Measurements from ENCODE around the gene MX2.

Gene MX2

DNA sequence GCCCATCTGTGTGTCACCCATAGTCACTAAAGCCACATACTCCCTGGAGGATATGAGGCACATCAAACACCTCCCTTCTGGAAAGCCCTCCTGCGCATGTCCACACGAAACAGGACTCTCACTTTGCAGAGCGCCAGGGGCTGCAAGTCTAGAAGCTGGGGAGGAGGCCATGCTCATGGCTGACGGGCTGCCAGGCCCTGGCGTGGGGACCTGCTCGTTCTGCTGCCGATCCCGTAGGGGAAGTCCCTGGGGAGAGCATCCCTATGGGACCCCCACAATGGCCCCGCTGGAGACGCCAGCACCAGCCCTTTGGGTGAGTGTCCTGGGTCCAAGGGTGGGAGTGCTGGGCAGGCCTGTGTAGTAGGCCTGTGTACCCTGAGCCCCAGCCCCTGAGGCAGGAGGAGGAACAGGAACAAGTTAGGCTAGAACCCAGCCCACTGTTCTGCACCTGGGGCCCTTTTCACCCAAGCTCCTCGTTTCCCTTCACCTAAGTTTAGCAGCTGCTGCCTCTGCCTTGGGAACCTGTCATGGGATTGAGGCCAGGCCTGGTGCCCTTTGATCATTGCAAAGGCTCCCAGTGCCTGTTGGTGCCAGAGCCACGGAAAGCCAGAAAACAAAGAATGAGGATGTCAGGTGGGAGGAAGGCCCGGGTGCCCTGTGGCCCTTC is 35.3 kb upstream of the MX2 start:
- no peaks in the 10 kb centered on the region for H3K36me3 ChIP-seq (ENCODE audit: control insufficient read depth, low read length)
- no peaks in the 10 kb centered on the region for H3K9me3 ChIP-seq (ENCODE audit: control insufficient read depth, insufficient read depth, low read length)
- no peak for TF ChIP-seq EZH2phosphoT487 (IDR thresholded peaks at IDR 0.05; ENCODE audit: borderline replicate concordance, low read length)
- TF ChIP-seq, protein P1, sequence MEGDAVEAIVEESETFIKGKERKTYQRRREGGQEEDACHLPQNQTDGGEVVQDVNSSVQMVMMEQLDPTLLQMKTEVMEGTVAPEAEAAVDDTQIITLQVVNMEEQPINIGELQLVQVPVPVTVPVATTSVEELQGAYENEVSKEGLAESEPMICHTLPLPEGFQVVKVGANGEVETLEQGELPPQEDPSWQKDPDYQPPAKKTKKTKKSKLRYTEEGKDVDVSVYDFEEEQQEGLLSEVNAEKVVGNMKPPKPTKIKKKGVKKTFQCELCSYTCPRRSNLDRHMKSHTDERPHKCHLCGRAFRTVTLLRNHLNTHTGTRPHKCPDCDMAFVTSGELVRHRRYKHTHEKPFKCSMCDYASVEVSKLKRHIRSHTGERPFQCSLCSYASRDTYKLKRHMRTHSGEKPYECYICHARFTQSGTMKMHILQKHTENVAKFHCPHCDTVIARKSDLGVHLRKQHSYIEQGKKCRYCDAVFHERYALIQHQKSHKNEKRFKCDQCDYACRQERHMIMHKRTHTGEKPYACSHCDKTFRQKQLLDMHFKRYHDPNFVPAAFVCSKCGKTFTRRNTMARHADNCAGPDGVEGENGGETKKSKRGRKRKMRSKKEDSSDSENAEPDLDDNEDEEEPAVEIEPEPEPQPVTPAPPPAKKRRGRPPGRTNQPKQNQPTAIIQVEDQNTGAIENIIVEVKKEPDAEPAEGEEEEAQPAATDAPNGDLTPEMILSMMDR (IDR thresholded peaks at IDR 0.05; ENCODE audit: low read depth, low read length, poor library complexity, severe bottlenecking): no peak
- H3K9me2 ChIP-seq (replicated peaks; ENCODE audit: control insufficient read depth, low read length): no peaks in the 10 kb centered on the region
- H3K27ac ChIP-seq (ENCODE audit: low read depth, low read length): no peak overlapping the region
- no peaks in the 10 kb centered on the region for H3F3A ChIP-seq (ENCODE audit: control insufficient read depth, insufficient read depth)
- H3K79me2 ChIP-seq (ENCODE audit: control insufficient read depth, low read length): no peaks in the 10 kb centered on the region
- H3K27me3 ChIP-seq (ENCODE audit: control insufficient read depth, low read length): no peaks in the 10 kb centered on the region; the same call in 1 of the 2 replicates
- no peaks in the 10 kb centered on the region for H4K20me1 ChIP-seq (ENCODE audit: control insufficient read depth, insufficient read depth, low read depth, low read length)
- H3K4me3 ChIP-seq (ENCODE audit: low read length): no peak overlapping the region
- no peak overlapping the region for H3K4me2 ChIP-seq (ENCODE audit: low read length)
- H3K4me1 ChIP-seq (ENCODE audit: control insufficient read depth, low read length): peaks cover 7% of the 10 kb centered on the region

DNA sequence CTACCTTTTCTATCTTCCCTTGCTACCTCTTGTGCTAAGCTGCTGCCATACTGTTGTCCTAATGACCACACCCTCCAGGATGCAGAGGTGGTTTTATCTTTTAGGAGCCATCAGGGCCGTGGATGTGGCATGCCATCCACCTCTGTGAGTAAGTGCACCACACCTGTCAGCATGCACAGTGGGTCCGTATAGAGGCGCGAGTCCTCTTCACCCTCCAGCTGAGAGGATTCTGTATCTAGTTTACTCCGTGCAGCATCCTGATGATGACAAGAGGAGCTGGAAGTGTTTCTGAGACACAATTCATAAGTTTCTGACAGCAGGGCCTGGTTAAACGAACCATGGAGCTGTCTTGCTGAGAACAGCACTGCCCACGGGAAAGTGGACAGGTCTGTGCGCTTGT is 34.1 kb upstream of the MX2 start:
- H3K27me3 ChIP-seq (ENCODE audit: control insufficient read depth, low read length): no peaks in the 10 kb centered on the region; the same call in 1 of the 2 replicates
- no peaks in the 10 kb centered on the region for H3K9me2 ChIP-seq (replicated peaks; ENCODE audit: control insufficient read depth, low read length)
- H3K4me2 ChIP-seq (ENCODE audit: low read length): no peak overlapping the region
- H4K20me1 ChIP-seq (ENCODE audit: control insufficient read depth, insufficient read depth, low read depth, low read length): no peaks in the 10 kb centered on the region
- TF ChIP-seq, protein P1 (IDR thresholded peaks at IDR 0.05; ENCODE audit: low read depth, low read length, poor library complexity, severe bottlenecking): no peak
- TF ChIP-seq EZH2phosphoT487 (IDR thresholded peaks at IDR 0.05; ENCODE audit: borderline replicate concordance, low read length): no peak
- H3F3A ChIP-seq (ENCODE audit: control insufficient read depth, insufficient read depth): no peaks in the 10 kb centered on the region
- no peak overlapping the region for H3K27ac ChIP-seq (ENCODE audit: low read depth, low read length)
- no peaks in the 10 kb centered on the region for H3K36me3 ChIP-seq (ENCODE audit: control insufficient read depth, low read length)
- no peaks in the 10 kb centered on the region for H3K79me2 ChIP-seq (ENCODE audit: control insufficient read depth, low read length)
- H3K4me3 ChIP-seq (ENCODE audit: low read length): no peak overlapping the region
- H3K4me1 ChIP-seq (ENCODE audit: control insufficient read depth, low read length): no peaks in the 10 kb centered on the region
- no peaks in the 10 kb centered on the region for H3K9me3 ChIP-seq (ENCODE audit: control insufficient read depth, insufficient read depth, low read length)

DNA sequence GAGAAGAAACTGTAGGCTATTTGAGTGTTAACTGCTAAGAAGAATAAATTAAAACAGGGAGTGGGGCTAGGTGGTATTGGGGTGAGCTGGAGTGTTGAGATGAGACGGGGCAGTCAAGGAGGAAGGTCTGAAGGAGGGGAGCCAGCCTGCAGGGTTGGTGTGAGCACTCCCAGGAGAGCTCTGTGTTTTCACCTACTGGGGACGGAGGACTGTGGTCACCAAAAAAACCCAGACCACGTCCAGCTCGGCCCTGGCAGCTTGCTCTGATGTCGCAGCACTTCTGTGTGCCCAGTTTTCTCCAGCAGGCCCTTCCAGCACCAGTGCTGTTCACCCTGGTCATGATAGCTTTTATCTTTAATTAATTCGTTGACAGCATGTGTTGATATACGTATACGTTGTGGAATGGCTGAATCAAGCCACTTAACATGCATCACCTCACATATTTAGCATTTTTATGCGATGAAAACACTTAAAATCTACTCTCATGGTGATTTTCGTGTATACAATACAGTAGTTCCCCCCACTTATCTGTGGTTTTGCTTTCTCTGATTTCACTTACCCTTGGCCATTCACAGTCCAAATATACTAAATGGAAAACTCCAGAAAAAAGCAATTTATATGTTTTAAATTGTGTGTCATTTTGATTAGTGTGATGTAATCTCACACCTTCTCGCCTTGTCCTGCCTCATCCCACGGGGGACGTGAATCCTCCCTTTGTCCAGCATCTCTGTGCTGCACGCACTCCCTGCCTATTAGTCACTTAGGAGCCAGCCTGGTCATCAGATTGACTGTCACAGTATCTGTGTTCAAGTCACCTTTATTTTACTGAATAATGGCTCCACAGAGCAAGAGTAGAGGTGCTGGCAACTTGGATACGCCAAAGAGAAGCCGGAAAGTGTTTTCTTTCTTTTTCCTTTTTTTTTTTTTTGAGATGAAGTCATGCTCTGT is 32.9 kb upstream of the MX2 start:
- no peak overlapping the region for H3K4me2 ChIP-seq (ENCODE audit: low read length)
- no peak for TF ChIP-seq EZH2phosphoT487 (IDR thresholded peaks at IDR 0.05; ENCODE audit: borderline replicate concordance, low read length)
- TF ChIP-seq, protein P1 (IDR thresholded peaks at IDR 0.05; ENCODE audit: low read depth, low read length, poor library complexity, severe bottlenecking): no peak

More for the DNA sequence above, 32.9 kb upstream of the MX2 start:
- Histone ChIP-seq H4K20me1 (ENCODE audit: control insufficient read depth, insufficient read depth, low read depth, low read length) (no peaks in the 10 kb centered on the region), H3K4me1 (ENCODE audit: control insufficient read depth, low read length) (no peaks in the 10 kb centered on the region), H3K9me2 (replicated peaks; ENCODE audit: control insufficient read depth, low read length) (no peaks in the 10 kb centered on the region), H3K27ac (ENCODE audit: low read depth, low read length) (no peak overlapping the region), H3K79me2 (ENCODE audit: control insufficient read depth, low read length) (no peaks in the 10 kb centered on the region), H3K9me3 (ENCODE audit: control insufficient read depth, insufficient read depth, low read length) (no peaks in the 10 kb centered on the region), H3K27me3 (ENCODE audit: control insufficient read depth, low read length) (no peaks in the 10 kb centered on the region; the same call in 1 of the 2 replicates), H3K36me3 (ENCODE audit: control insufficient read depth, low read length) (no peaks in the 10 kb centered on the region), H3F3A (ENCODE audit: control insufficient read depth, insufficient read depth) (no peaks in the 10 kb centered on the region), H3K4me3 (ENCODE audit: low read length) (no peak overlapping the region)

Measured in DOHH2 (cell line).